ENCODE measurements around the gene TTLL5.

TTLL5 gene

DNA sequence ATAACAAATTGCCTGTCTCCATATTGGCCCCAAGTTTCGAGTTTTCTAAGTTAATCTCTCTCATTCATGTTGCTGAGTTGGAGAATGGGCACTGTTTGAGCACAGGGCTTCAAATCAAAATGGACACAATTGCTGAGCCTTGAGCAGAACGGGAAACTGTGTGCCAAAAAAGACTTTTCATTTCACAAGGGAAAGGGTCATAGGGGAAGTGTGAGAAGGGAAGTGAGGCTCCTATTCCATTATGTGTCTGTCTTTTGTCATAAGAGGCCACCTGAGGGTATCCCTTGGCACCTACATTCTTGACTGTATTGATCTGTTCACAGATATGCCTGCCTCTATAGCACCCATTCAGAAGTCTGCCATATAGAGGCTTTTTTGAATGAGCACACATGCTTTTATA is 59.1 kb downstream of the TTLL5 start:
- ChIA-PET CTCF (interaction anchor here (0.6 to 0.9 kb wide), 2 partner anchors 17 to 149 kb away, joined by 3 read pairs; no protein-coding TSS in a partner anchor), POLR2A (ENCODE audit: low non-redundant PET) (no interaction called here)
- no peak for DNase-seq (ENCODE audit: low spot score)
- H3K27ac ChIP-seq = no peak overlapping the region
- TF ChIP-seq, protein P1, sequence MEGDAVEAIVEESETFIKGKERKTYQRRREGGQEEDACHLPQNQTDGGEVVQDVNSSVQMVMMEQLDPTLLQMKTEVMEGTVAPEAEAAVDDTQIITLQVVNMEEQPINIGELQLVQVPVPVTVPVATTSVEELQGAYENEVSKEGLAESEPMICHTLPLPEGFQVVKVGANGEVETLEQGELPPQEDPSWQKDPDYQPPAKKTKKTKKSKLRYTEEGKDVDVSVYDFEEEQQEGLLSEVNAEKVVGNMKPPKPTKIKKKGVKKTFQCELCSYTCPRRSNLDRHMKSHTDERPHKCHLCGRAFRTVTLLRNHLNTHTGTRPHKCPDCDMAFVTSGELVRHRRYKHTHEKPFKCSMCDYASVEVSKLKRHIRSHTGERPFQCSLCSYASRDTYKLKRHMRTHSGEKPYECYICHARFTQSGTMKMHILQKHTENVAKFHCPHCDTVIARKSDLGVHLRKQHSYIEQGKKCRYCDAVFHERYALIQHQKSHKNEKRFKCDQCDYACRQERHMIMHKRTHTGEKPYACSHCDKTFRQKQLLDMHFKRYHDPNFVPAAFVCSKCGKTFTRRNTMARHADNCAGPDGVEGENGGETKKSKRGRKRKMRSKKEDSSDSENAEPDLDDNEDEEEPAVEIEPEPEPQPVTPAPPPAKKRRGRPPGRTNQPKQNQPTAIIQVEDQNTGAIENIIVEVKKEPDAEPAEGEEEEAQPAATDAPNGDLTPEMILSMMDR (conservative IDR thresholded peaks at IDR 0.05; ENCODE audit: low read depth) = no peak

DNA sequence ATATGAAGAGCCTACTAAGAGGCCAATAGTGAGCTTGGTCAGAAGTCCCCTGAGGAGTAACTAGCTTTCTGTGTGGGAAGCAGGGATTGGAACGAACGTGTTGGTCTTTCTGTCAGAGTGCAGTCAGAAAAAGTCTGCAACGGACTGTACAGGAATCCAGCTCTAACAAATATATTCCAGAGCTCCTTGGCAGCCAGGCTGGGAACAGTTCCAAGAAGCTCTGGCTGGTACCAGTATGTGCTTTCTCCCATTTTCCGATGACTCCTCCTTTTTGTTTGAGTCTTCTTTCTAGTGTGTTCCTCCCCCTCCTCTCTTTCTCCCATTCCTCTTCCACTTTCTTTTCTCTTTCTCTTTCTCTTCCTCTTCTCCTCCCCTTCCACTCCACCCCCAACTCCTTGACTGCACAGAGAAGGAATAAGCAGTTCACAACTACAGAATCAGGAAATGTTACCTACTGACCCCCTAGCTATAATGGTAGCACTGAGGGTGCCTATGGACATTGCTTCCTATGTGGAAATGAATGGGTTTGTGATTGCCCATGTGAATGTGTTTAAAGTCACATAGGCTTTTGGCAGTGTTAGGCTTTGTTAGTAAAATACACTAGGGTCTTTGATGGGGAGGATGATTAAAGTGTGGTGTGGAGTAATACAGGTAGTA is 59.9 kb downstream of the TTLL5 start:
- TF ChIP-seq, protein P1 (conservative IDR thresholded peaks at IDR 0.05; ENCODE audit: low read depth) = no peak
- ChIA-PET POLR2A (ENCODE audit: low non-redundant PET) (no interaction called here), CTCF (interaction anchor here (0.6 to 0.9 kb wide), 3 partner anchors 16 to 963 kb away, joined by 3 read pairs; no protein-coding TSS in a partner anchor)
- DNase-seq (ENCODE audit: low spot score) = no peak
- H3K27ac ChIP-seq = no peak overlapping the region

DNA sequence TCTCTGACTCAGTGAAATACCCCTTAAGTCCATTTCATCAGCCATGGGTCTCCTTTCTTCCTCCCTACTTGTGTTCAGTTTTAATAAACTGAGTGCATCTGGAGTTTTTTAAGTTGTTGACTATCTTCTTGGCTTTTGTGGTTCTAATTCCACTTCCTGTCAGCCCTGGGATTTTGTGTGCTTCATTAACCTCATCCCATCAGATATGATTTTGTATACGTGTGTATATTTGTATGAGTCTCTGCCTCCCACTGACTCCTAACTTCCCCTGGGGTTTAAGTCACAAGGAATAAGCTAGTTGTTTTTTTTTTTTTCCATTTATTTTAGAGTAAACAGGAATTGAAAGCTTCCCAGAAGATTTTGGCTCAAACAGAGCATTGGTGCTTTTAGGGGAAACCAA is 62.7 kb downstream of the TTLL5 start:
- TF ChIP-seq, protein P1 (conservative IDR thresholded peaks at IDR 0.05; ENCODE audit: low read depth) = no peak
- no peak for DNase-seq (ENCODE audit: low spot score)
- ChIA-PET POLR2A (ENCODE audit: low non-redundant PET) (no interaction called here), CTCF (interaction anchor here (0.6 to 0.7 kb wide), 2 partner anchors 39 to 560 kb away, joined by 3 to 4 read pairs; no protein-coding TSS in a partner anchor)
- no peak overlapping the region for H3K27ac ChIP-seq

DNA sequence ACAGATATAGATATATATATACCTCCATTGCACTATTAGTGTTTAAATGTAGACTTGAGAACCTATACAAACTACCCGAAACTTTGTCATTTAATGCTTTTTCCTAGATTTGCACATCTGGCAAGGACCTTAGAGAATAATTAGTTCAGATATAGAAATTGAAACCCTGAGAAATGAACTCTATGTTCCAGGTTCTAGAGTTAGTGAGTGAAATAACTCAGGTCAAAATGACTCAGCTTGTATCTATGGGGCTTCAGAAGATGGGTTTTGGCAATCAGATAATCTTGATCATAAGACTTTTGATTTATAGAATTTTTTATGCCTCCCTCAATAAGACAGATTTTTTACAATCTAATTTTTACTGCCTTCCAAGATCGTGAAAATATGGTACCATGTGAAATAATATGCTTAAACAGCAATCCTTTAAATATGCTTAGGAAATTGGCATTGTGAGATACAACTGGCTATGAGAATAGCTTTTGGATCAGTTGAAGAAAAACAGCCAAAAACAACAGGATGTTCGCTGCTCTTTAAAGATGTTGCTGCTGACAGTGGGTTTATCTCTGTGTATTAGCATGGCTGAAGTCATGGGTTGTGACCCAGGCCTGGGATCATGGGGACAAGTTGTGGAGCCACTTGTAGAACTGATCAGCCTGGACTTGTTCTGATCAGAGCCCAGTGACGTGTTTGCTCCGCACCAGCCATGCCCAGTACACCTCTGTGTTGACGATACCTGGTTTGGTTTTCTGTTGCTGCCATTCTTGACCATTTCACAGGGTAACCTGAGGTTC is 63.6 kb downstream of the TTLL5 start:
- ChIA-PET CTCF (interaction anchor here (1.7 kb wide), 1 partner anchor 13 kb away, joined by 4 read pairs; no protein-coding TSS in a partner anchor), POLR2A (ENCODE audit: low non-redundant PET) (no interaction called here)
- H3K27ac ChIP-seq = no peak overlapping the region
- no peak for DNase-seq (ENCODE audit: low spot score)
- TF ChIP-seq, protein P1 (conservative IDR thresholded peaks at IDR 0.05; ENCODE audit: low read depth) = no peak

DNA sequence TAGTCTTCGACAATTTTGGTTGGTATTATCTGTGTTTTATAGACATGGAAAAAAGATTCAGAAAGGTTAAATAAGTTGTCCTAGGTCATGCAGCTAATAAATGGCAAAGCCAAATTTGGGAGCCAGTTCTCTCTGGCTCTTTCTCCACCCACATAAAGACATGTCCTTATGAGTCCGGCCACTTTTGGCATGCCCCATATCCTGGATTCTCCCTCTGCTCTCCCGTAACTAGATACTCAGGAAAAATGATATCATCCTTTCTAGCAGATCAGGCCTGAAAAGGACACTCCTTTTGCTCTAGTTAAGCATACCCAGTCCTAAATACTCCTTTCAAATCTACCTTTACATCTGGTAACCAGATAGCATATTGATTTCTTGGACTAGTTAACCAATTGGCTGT is 64.4 kb downstream of the TTLL5 start:
- TF ChIP-seq, protein P1 (conservative IDR thresholded peaks at IDR 0.05; ENCODE audit: low read depth) = no peak
- DNase-seq (ENCODE audit: low spot score) = no peak
- ChIA-PET CTCF (interaction anchor here (1.0 to 1.7 kb wide), 2 partner anchors 11 to 14 kb away, joined by 3 to 4 read pairs; no protein-coding TSS in a partner anchor), POLR2A (ENCODE audit: low non-redundant PET) (no interaction called here)
- no peak overlapping the region for H3K27ac ChIP-seq

DNA sequence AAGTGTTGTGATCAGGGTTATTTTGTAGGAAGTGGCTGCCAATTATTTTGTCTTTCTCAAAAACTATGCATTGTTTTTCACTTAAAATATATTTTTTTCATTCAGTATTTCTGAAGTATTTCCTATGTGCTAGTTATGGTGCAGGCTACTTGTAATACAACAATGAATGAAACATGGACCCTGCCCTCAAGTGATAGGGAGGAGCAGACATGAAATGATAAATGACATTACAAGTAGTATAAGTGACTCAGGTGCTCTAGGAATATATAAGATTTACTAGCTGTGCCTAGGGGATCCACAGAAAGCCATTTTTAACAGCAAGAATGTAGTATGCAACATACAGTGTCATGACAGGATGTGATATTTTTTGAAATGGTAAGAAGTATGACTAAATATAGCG is 65.3 kb downstream of the TTLL5 start:
- H3K27ac ChIP-seq = no peak overlapping the region
- DNase-seq (ENCODE audit: low spot score) = no peak
- TF ChIP-seq, protein P1 (conservative IDR thresholded peaks at IDR 0.05; ENCODE audit: low read depth) = no peak
- CTCF ChIA-PET = interaction anchor here (1.0 to 1.7 kb wide), 3 partner anchors 11 to 17 kb away, joined by 3 to 4 read pairs (median 4); no protein-coding TSS in a partner anchor
- POLR2A ChIA-PET (ENCODE audit: low non-redundant PET) = no interaction called here
